Measurements from ENCODE around the gene C1GALT1C1.
A peak's percentile ranks its signal among the peaks of the same experiment; 100 is the strongest.
"Not testable (repeated sequence)": the region's sequence is repeated elsewhere in the genome, so short reads cannot be mapped to it uniquely, and the experiment has no call there.

Gene C1GALT1C1

DNA sequence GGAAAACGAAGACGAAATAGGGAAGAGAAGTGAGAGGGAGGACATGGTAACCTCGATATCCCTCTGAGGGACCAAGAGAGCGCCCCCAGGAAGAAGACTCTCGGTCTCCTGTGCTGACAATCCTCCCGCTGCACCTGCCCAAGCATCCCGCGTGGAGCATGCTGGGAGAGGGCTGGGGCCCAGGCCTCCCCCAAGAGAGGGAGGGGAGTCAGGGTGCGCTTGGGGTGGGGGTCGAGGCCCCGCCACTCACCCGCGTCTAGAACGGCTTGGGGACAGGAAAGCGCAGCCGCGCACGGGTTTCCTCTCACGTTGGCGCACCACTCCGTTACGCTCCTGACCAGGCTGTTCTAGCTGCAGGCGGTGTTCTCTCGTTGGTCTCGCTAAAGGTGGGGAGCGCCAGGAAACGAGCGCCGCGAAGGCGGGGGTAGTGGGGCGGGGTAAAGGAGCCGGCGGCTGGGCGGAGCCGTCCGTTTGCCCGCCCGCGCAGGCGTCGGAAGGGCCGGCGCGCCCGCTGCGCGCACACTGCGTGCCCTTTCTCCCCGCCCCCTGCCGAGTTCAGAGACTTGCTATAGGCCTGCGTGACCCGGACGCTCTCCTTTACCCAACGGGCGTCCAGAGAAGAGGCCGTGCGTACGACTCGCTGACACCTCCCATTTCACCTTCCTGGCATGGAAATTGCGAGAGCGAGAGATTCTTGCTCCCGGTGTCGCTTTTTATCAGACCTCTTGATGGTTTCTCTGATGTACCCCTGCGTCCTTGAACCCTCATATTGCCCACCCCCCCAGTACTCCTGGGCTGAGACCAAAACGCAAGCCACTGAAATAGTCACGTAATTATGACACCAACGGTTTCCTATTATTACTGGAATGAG lies at the start of gene C1GALT1C1:
TSS of gene C1GALT1C1 (minus strand) at position 388 of the 871 bp plus-strand sequence. CDS start 2,888 bp downstream, outside the sequence.
- peak; percentile 90 for DNase-seq

DNA sequence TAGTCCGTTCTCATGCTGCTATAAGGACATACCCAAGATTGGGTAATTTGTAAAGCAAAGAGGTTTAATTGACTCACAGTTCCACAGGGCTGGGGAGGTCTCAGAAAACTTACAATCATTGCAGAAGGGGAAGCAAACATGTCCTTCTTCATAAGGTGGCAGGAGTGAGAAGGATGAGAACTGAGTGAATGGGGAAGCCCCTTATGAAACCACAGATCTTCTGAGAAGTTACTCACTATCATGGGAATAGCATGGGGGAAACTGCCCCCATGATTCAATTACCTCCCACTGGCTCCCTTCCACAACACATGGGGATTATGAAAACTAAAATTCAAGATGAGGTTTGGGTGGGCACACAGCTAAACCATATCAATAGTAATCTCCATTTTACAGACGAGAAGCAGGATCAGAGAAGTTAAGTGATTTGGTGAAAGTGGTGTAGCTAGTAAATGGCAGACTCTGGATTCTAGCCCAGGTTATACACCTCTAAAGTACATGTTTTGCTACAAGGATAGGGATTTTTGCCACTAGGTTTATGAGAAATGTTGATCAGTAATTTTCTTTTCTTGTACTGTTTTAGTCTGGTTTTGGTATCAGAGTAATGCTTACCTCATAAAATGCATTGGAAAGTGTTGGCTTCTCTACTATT lies 47.3 kb upstream of the C1GALT1C1 start:
- no peak for DNase-seq

DNA sequence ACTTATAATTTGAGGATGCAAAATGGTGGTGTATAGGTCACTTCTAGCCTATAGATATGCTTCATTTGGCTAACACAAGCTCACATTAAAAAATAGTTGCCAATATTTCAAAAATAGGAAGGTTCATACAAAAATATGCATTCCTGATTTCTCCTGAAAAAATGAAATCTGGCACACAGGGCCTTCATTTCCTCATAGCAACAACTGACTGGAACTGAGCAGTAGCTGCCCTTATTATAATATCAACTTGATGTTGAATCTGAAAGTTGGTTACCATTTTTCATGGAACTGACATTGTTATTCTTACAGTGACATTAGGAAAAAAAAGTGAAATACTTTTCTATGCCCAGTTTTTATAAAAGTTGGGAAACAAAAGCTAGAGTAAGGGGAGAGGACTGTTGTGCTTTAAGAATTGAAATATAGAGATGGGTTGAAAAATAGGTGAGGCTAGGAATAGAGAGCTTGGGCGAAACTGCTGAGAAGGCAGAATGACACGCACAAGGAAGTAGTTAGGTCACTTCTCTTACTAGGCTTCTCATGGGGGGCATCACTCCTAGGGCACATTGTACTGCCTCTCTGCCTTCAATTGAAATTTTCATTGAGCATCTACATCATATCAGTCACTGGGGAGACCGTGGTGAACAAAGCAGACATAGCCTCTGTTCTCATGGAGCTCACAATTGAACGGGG lies 43.1 kb upstream of the C1GALT1C1 start:
- no peak for DNase-seq

DNA sequence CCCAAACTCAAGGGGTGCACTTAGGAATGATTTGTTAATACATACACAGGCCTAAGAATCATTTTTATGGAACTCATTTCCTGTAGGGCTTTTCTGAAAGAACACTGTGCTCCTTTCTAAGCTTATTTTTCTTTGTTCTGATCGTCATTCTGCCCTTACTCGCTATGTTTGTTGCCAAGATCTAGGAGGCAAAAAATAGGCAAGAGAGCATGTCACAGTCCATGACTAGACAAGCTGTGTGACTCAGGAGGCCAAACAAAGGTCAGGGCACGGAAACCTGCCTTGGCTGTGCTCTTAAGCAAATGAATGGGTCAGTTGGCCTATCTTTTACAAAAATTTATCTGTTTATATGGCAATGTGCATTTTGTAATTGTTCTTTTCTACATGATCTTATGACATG lies 42.5 kb upstream of the C1GALT1C1 start:
- DNase-seq: no peak

DNA sequence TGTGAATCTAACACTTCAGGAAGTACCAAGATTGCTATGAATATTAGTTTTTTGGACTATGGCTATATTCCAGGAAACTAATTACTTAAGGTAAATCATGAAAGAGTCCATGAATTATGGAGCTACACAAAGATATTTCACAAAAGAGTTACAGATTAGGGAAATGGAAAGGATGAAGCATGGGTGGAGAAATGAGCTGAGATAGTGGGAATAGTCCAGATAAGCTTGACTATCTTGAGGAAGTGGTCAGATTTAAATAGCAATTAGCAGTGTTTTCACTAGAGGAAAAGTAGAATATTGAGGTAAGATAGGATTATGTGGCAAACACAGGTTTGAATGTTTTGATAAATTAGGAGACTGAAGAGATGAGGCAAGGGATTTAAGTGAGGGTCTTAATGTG lies 42.1 kb upstream of the C1GALT1C1 start:
- DNase-seq: no peak

DNA sequence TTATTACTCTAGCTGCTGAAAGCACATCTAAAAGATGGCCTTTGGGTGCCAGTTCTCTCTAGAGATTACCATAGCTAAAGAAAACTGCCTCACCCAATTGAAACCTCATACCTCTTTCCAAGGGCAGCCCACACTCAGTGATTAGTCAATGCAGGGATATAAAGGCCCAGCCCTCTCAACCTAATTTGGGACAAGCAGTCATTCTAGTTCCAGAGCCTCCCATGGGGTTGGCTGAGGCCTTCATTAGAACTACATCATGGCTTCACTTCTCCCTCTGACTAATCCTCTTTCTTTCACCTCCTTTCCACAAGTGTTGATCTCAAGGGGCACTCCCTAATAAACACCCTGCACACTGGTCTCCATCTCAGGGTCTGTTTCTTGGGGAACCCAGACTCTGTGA lies 38.5 kb upstream of the C1GALT1C1 start:
- DNase-seq: no peak

DNA sequence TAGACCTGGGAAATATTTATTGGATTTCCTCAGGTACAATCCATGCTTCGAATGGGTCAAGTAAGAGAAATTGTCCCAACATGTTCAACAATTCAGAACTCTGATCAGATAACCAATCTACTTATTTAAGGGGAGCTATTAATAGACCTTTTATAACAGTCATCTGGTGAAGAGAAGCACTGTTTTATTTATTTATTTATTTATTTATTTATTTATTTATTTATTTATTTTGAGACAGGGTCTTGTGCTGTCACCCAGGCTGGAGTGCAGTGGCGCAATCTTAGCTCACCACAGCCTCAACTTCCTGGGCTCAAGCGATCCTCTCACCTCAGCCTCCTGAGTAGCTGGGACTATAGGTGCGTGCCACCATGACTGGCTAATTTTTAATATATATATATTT lies 34.7 kb upstream of the C1GALT1C1 start:
- DNase-seq: not testable (repeated sequence)

DNA sequence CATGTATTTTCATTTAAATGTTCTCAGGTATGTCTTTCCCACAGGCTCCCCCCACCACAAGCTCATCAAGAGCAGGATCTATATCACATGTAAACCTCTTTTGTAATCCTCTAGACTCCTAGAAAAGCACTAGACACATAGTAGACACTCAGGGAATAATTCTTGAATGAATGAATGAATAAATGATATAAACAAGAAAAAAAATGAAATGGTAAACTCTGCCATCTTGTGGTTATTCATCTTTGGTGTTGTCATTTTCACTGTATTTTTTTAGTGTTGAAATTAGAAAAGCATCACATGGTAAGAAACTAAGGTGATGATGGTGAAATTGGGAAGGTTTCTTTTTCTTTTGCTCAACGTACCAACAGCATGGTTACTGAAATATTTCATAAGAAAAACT lies 34.2 kb upstream of the C1GALT1C1 start:
- DNase-seq: no peak

DNA sequence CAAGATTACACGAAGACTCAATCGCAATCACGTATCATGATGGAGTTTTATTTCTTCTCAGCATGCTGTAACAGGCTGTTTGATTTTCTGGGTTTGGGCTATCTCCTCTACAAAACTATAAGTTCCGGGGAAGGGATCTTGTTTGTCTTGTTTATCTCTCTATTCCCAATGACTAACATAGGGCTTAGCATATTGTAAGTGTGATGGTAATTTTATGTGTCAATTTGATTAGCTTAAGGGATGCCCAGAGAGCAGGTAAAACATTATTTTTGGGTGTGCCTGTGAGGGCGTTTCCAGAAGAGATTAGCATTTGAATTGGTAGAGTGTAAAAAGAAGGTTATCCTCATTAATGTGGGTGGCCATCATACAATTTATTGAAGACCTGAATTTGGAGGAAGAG lies 32.8 kb upstream of the C1GALT1C1 start:
- no peak for DNase-seq

DNA sequence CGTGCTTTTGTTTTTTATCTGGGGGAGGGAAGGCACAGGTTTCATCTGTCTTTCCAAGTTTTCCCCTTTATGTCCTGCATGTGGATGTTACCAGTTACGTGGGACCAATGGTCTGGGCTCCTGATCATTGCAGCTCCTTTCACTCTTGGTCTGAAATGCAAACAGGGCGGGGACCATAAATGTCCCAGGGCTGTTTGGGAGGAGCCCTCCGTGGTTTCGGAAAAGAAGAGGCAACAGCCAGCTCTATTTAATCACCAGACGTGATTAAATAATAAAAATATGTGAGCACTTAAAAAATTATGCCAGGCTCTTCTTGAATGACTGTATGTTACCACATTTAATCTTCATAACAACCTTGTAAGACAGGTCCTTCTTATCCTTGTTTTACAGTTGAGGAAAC lies 30.8 kb upstream of the C1GALT1C1 start:
- DNase-seq: no peak

DNA sequence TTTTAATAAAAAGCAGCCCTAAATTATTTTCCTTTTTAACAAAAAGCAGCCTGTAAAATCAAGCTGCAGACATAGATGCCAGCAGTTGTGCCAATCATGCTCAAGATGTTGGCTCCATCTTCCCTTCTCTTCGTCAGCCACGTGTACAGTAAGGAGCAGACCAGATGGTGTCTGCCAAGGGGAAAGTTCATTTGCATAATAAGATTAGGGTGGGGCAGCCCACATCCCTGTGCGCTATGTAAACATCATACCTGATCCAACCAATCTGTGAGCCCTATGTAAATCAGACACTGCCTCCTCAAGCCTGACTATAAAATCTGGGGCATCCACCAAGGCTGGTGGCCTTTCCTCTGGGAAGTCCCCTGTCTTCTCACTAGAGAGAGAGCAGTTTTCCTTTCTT lies 23.1 kb upstream of the C1GALT1C1 start:
- DNase-seq: no peak

DNA sequence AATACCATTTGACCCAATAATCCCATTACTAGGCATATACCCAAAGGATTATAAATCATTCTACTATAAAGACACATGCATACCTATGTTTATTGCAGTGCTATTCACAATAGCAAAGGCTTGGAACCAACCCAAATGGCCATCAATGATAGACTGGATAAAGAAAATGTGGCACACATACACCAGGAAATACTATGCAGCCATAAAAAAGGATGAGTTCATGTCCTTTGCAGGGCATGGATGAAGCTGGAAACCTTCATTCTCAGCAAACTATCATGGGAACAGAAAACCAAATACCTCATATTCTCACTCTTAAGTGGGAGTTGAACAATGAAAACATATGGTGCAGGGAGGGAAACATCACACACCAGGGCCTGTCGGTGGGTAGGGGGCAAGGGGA lies 22.4 kb upstream of the C1GALT1C1 start:
- DNase-seq: not testable (repeated sequence)

DNA sequence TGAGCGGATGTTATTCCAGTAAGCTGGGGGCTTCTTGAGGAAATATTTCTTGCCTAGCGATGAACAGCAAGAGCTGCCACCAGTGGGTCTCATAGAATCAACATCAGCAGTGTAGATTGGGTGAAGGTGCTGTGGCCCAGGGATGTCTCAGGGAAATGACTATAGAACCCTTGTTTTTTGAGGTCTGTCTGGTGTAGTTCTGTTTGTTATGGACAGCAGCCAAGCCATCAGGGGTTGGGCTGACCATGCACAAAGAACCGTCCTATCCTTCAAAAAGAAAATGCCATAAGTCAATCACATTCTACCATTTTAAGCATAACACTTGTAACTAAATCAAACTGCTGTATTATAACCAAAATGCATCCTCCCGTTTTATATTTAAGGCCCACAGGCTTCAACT lies 17.3 kb upstream of the C1GALT1C1 start:
- DNase-seq: no peak

DNA sequence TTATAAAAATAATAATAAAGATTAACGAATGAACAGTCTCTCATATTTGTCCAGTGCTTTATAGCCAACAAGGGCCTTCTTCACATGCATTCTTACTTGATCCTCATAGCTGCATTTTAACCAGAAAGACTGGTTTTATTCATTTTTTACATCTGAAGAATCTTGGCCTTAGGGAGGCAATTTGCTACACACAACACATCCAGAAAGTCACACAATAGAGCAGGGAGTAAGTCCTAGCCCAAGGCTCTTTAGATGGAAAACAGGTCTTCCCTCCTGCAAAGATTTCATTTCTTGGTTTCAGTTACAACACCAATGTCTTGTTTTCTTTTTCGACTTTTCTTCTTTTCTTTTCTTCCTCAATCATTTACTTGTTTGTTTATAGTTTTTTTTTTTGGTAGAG lies 13.0 kb upstream of the C1GALT1C1 start:
- DNase-seq: no peak

DNA sequence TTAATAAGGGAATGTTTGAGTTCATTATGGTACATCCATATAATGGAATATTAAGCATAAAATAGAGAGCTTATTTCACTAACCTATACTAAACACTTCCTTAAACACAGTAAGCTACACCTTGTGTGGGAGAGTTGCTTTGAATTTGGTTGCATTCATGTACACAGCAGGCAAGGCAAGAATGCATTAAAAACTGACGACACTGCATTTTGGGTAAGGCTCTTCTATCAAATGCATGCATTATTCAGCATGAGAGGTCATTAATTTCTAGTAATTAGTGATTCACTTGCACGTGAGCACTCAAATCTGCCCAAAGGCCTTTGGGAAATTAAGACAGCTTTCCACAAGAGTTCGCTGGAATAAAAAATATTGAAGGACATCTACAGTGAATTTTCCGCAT lies 8.8 kb upstream of the C1GALT1C1 start:
- DNase-seq: no peak

DNA sequence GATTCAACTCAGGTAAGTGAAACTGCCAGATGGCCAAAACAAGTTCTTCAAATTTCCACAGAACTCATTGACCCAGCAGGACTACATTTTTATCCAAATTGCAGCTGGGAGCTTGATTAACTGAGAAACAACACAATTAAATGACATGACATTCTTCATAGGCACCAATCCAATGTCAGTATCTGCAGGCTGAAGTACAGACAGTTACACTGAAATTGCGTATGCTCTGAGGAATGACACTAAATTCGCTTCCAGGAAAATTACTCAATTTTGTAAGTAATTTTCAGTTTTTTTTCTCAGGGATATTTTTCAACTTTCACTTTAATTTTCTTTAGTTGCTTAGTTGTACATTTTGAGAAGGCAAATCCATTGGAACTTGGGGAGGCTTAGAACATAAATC lies 4.5 kb downstream of the C1GALT1C1 start:
- no peak for DNase-seq

DNA sequence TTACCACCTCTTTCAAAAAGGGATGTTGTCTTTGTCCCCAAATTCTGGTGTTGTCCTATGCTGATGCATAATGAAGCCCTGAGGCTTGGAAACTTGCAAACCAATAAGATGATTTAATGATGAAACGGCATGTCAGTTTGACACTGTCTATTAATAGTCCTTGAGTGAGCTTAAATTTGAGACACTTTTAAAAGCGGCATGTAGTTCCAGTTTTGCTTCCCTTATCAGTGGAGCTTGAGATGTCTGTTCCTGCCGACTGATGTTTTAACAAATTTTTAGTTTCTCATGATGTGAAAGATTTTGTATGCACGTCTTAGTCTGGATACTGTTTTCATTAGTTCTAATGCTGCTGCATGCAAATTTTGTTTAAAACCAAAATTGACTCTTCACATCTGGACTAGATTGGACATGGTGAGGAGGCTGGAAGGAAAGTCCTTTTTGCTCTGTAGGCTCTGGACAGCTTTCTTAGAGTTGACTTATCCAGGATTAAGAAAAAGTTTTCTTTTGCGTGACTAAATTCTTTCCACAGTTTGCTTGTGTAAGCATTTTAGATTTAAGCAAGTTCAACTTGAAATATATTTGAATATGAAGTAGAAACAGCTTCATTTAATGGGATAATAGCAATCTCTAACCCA lies 11.7 kb downstream of the C1GALT1C1 start:
- no peak for DNase-seq

DNA sequence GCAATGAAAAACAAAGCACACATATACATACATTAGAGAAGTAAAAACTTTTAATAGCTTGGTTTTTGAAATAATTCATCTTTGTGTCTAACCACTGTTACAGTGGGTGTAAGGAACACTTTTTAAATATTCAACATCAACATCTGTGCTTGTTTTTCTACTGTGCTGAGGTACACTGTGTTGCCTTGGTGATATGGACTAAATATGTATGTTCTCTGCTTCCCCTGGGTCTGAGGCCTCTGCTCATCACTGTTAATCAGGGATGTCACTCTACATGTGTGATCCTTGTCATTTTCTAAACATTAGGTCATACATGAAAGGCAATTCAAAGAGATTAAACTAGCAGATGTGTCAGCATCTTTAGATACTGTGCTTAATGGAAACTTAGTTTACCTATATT lies 15.0 kb downstream of the C1GALT1C1 start:
- DNase-seq: no peak

DNA sequence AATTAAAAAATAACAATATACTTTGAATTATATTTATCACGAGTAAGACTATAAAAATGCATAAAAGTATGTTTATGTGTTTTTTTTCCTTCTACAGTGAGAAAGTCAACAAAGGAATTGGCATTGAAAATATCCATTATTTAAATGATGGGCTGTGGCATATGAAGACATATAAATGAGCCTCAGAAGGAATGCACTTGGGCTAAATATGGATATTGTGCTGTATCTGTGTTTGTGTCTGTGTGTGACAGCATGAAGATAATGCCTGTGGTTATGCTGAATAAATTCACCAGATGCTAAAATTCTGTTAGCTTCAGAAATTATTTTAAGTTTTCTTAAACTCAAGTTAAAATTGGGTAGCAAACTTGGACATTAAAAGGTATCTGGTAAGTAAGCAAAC lies 17.8 kb downstream of the C1GALT1C1 start:
- DNase-seq: no peak

DNA sequence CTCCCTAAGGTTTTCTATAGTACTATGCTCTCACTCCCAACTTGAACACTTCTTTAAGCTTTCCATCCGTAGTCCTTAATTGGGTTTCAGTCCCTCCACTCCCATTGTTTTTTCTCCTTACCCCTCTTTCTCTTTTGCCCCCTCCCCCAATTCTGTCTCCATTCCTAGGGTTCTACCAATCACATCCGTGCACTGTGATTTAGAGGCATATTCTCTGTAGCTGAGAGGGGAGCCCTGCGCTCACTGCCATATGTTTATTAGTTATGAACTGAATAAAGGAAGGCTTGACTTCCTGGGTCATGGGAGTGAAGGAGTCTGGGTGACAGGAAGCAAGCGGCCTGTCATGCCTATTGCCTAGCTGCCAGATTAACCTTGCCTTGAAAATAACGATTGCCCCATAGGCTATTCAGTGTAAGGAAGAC lies 25.5 kb downstream of the C1GALT1C1 start:
- peak; percentile 10 for DNase-seq

DNA sequence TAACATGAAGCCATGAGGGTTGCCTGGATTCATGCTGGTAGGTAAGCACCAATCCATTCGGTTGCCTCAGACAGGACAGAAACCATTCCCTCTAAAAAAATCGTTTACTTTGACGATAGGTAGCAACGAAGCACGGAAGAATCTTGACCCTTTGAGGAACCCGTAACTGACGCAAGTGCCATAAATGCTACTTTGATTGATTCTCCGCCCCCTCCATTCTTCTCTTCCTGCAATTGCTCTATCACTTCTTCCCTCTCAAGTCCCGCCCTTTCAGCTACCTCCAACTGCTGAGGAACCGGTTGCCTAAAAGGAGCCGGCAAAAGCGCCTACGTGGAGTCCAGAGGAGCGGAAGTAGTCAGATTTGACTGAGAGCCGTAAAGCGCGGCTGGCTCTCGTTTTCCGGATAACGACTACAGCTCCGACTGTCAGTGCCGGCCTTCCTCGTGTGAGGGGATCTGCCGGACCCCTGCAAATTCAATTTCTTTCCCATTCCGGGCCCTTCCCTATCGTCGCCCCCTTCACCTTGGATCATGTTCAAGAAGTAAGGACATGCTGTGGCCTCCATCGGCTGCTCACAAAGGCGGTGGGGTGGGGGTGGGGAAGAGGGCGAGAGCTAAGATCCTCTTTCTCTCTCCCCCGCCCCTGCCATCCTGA lies 26.0 kb downstream of the C1GALT1C1 start, which contains the start of gene MCTS1:
TSS of gene MCTS1 (plus strand) at position 395 of the 654 bp plus-strand sequence. CDS start at position 531, 136 bp downstream.
- peak; percentile 76 for DNase-seq

DNA sequence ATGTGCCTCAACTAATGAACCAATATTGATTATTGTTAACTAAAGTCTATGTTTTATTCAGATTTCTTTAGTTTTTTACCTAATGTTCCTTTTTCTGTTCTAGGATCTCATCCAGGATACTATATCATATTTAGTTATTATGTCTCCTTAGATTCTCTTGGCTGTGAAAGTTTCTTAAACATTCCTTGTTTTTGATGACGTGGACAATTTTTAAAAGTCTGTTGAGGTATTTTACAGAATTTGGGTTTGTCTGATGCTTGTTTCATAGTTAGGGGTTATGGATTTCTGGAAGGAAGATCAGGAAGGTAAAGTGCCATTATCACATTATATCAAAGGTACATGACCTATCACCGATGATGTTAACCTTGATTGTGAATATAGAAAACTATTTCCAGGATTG lies 44.2 kb downstream of the C1GALT1C1 start:
- no peak for DNase-seq
